Measurements from ENCODE around the gene TSEN15.

TSEN15 gene

DNA sequence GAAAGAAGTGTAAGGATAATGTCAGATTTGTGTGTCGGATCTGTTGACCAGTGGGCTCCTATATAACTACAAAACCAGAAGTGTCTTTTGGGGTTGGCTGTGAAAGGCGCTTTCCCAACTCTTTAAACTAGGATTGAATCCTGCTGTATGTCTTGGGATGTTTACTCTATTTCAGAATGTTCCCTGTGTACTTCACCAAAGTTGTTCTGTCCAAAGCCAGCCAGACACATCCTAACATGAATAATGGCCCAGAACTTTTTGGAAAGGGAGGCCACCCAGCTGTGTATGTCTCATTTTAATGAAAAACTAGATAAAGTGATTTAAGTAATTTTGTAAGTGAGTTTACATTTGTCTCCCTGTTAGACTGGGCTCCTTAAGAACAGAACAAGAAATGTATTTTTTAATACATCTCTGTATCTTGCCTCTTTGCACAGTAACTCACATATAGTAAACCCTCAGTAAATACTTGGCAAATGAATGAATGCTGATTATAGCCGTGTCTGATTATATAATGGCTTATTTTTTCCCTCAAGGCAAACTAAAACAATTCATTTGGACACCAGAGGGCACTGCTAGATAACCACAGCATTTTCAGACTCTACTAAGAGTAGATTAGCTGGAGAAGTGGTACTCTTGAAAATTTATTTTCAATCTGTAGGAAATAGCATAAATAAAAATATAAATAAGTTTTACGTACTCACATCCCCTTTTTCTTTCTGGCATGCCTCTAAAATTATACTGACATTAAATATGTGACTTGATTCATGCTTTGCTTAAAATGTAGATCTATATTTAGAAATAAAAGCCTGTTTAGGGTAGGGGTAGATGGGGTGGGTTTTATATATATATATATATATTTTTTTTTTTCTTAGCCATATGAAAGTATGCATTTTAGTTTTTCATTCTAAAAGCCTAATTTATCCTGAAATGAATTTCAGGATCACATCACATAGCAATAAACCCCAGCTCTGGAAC, 23.8 kb downstream of the TSEN15 start:
- DNase-seq (ENCODE audit: low read depth): peak; percentile 69
- H3K4me3 ChIP-seq (ENCODE audit: low read length): no peak overlapping the region
- TF ChIP-seq, protein P1, sequence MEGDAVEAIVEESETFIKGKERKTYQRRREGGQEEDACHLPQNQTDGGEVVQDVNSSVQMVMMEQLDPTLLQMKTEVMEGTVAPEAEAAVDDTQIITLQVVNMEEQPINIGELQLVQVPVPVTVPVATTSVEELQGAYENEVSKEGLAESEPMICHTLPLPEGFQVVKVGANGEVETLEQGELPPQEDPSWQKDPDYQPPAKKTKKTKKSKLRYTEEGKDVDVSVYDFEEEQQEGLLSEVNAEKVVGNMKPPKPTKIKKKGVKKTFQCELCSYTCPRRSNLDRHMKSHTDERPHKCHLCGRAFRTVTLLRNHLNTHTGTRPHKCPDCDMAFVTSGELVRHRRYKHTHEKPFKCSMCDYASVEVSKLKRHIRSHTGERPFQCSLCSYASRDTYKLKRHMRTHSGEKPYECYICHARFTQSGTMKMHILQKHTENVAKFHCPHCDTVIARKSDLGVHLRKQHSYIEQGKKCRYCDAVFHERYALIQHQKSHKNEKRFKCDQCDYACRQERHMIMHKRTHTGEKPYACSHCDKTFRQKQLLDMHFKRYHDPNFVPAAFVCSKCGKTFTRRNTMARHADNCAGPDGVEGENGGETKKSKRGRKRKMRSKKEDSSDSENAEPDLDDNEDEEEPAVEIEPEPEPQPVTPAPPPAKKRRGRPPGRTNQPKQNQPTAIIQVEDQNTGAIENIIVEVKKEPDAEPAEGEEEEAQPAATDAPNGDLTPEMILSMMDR (conservative IDR thresholded peaks at IDR 0.05; ENCODE audit: low read length): peak; percentile 83

DNA sequence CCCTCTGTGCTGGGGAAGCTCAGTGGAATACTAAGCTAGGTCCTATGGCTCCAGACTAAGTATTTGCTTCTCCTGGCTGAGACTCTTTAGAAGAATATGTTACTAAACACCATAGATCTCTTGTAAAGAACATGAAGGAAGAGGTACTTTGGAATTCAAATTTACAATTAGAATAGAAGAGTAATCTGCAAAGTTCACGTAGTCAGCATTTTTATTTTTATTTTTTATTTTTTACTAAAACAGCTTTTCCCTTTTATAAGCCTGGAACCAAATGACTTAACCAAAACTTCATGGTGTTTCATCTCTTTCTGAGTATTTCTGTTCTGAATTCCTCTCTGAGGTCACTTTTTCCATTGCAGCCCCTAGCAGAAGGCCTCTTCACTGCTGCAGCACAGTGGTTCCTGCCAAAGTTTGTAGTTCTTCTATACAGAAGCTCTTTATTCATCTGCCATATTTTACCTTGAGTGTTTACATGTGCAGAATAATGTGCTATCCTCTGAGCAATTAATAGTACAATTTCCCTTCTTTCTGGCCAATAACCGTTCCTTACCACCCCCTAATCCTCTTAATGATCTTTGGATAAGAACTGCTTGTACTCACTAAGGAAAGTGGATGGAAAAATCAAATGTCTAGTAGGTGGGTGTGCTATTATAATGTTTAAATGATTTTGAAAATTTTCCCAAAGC, 27.2 kb downstream of the TSEN15 start:
- no peak for DNase-seq (ENCODE audit: low read depth)
- no peak overlapping the region for H3K4me3 ChIP-seq (ENCODE audit: low read length)
- TF ChIP-seq, protein P1 (conservative IDR thresholded peaks at IDR 0.05; ENCODE audit: low read length): no peak

DNA sequence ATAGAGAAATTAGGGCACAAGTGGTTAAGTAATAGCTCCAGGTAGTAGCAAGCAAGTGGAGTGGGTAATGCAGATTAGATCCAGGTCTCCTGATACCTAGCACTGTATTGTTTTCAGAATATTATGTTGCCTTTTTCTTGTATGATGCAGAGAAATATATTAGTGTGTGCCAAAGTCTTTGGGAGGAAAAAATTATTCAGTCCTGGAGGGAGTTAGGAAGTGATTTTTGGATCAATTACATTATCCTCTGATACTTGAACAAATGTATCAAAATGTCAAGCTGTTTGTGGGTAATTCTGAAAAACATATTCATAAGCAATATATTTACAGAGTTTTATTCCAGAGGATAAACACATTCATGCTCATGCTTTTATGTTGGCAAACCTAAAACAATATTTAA, 28.8 kb downstream of the TSEN15 start:
- H3K4me3 ChIP-seq (ENCODE audit: low read length): no peak overlapping the region
- DNase-seq (ENCODE audit: low read depth): no peak
- TF ChIP-seq, protein P1 (conservative IDR thresholded peaks at IDR 0.05; ENCODE audit: low read length): no peak

DNA sequence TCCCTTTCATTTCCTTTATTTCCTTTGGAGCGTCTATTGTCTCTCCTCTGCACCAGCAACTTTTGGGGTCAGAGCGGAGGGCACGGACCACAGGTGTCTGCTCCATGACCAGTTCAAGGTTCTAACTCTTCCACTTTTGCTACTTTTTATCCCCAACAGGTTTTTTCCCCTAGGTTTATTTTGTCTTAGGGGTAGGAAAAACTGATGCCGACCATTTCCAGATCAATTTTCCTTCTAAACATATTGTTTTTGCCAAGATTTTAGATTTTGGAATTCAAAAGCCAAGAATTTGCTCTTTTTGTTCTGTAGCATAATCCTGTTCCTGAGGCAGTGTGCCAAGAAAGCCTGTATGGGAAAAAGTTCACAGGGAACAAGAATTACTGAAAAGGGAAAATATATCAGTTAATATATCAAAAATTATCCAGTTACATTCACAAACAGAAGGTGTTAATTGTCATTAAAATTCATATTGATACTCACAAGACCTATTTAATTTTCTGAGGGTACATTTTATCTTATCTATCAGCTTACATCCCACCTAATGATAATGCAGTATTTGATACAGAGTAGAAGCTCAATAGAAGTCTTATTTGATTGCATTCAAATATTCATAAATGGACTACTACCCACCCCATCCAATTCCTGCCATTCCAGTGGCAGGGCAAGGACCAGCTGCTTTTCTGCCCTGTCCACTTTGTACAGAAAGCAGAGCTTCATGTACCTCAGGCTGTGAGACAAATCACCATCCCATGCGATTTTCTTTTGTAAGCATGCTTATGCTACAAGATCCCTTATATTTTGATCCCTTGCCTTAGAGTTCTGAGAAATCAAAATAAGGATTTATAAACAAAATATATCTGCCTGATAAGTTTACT, 31.2 kb downstream of the TSEN15 start:
- TF ChIP-seq, protein P1 (conservative IDR thresholded peaks at IDR 0.05; ENCODE audit: low read length): no peak
- no peak overlapping the region for H3K4me3 ChIP-seq (ENCODE audit: low read length)
- no peak for DNase-seq (ENCODE audit: low read depth)

DNA sequence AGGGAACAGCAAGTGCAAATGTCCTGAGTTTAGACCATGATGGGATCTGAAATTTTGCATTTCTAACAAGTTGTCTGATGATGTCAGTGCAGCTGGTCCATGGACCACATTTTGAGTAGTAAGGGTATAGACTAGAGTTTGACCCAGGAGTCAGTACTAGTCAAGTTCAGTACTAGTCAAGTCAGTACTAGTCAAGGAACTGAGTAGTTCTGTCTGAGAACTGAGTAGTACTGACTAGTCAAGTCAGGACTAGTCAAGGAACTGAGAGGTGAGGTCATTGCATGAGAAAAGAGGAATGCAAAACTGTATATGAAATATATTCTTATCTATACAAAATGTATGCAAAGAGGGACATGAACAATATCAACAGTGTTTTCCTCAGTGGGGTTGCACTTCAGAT, 34.1 kb downstream of the TSEN15 start:
- no peak for DNase-seq (ENCODE audit: low read depth)
- TF ChIP-seq, protein P1 (conservative IDR thresholded peaks at IDR 0.05; ENCODE audit: low read length): no peak
- H3K4me3 ChIP-seq (ENCODE audit: low read length): no peak overlapping the region

DNA sequence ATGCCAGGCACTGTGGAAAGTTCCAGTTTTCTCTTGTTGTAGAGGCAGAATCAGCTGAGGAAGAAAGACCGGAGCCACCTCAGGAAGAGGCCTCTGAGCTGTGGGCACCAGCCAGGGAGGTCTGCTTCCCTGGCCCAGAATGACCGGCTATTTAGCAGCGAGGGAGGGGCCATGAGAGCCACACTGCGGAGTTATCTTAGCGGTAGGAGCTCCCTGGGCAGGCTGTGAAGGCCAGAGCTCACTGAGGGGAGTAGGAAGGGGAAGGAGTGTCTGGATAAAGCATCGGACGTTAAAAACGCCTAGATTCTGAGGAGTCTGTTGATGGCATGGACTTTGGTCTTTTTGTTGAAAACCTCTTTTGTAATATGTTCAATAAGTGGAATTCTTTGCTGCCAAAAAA, 36.5 kb downstream of the TSEN15 start:
- TF ChIP-seq, protein P1 (conservative IDR thresholded peaks at IDR 0.05; ENCODE audit: low read length): no peak

More for the DNA sequence above, 36.5 kb downstream of the TSEN15 start:
- DNase-seq (ENCODE audit: low read depth): no peak
- H3K4me3 ChIP-seq (ENCODE audit: low read length): no peak overlapping the region
